Upper lobe of left lung (tissue), 4 donors: ENCODE data around the gene FANCC.

Experiments
- CTCF ChIP-seq, 6 experiments: fragments of 450-650 bp in 4 of 6; fragments of 200-600 bp in 2 of 6; sonication (generic) in 2 of 6; IDR thresholded peaks; one replicate each; pipeline ENCODE4 v1.5.1; 2016 to 2019; ENCODE audit warnings: antibody characterized with exemption in 6 of 6
- POLR2A ChIP-seq, 4 donors: fragments of 450-650 bp; IDR thresholded peaks; one replicate each; pipeline ENCODE4 v1.5.1; 2016 to 2017; ENCODE audit warnings: antibody characterized with exemption in 4 of 4, mild to moderate bottlenecking in 2 of 4
- POLR2AphosphoS5 ChIP-seq, 2 donors: sonication (generic); formaldehyde crosslinking; IDR thresholded peaks; one replicate each; pipeline ENCODE4 v1.5.1; 2017; ENCODE audit warnings: antibody characterized with exemption in 2 of 2

GRCh38 chr9:95112436-95113280, 204.9 kb downstream of the FANCC start:
- TF ChIP-seq CTCF (IDR thresholded peaks at IDR 0.05) (no peak), POLR2A (IDR thresholded peaks at IDR 0.05) (no peak), POLR2AphosphoS5 (IDR thresholded peaks at IDR 0.05) (no peak)
